Measurements from ENCODE around the gene SHISA5.
A peak's percentile ranks its signal among the peaks of the same experiment; 100 is the strongest.

The SHISA5 gene

DNA sequence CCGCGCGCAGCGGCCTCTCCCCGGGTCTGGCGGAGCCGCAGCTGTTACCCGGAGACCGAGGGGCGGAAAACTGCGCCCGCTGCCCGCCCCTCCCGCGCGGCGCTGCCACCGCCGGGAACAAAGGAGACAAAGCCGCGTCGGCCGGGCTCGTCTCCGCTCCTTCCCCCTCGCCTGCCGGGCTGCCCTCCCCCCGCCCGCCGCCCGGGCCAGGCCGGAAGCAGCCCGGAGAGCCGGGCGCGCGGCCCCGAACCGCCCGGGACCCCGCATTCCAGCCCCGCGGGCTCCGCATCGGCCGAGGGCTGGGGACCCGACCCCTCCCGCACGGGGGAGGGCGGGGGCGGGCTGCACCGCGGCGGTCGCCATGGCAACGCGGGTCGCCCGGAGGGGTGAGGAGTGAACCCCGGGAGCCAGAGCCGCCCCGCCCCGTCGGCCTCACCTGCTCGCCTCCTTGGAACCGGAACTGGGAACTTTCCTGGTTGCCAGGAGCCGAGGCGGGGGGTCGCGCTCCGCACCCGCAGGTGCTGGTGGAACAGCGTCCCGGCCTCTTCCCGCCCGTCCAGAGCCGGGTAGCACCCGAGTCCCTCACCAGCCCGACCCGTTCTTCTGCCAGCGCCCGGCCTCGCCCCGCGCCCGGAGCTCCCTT, 74.5 kb downstream of the SHISA5 start:
- DNase-seq: peak; percentile 40

GRCh38 chr3:48428572-48429316, 75.2 kb downstream of the SHISA5 start:
- DNase-seq: peak; percentile 25

- no peak for DNase-seq
Measured at GRCh38 chr3:48428088-48428571, 75.8 kb downstream of the SHISA5 start.

DNA sequence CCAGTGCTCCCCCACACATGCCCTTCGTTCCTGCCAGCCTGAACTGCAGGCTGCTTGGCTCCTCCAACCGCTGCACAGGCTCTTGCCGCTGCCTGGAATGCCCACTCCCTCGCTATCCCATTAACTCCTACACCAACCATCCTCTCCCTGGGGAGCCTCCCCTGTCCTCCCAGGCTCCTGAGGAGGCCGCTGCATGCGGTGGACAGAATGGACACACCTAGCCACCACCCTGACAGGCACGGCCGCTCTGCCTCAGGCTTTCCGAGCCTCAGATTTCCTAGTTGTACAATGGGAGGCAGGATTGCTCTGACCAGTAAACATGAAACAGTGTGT, 76.4 kb downstream of the SHISA5 start:
- DNase-seq: no peak

DNA sequence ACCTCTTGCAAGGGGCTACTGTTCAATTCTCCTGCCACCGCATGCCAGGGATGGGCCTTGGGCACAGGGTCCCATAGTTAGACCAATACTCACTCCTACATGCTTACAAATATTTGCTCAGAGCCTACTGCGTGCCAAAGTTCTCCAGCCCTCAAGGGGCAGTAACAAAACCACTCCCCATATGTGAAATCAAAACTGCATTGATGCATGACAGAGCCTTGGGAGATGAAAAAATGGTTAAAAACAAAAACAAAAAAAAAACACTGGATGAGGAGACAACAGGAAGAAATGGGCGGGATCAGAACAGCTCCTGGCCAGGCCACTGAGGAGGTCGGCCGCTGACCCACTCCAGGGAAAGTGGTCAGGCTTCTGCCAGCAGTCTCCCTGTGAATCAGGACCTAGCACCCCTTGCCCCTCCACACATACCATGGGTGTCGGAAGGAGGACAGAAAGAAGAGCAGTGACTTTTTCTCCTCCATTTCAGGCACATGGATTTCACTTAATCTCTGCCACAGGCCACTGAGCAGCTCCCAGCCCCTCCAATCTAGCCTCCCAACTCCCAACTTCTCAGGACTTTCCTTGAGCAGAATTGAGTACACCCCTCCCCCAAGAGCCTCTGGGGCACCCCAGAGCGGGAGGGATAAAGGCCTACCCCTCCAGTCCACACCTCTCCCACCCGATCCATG, 76.9 kb downstream of the SHISA5 start:
- no peak for DNase-seq

DNA sequence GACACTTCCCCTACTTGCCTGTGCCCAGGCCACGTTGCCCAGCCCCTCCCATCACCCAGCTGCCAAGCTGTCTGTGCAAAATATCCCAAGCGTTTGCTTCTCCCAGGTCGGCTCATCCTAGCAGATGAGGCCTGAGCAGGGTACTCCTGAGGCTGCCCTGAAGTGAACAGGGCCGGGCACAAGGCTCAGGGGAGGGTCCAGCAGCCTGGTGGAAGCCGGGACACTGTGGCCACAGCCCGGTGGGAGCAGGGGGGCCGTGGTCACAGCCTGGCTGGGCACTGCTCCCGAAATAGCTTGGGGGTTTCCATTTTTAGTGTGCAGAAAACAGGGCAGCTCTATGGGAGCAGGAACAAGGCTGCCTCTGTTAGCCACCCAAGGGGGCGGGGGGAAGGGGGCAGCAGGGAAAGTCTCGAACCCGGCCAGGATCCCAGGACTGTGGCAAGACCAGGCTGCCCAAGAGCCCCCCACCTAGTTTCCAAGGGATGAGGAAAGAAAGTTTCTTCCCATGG, 77.5 kb downstream of the SHISA5 start:
- no peak for DNase-seq

- no peak for DNase-seq
Measured at GRCh38 chr3:48425281-48425812, 78.6 kb downstream of the SHISA5 start.

DNA sequence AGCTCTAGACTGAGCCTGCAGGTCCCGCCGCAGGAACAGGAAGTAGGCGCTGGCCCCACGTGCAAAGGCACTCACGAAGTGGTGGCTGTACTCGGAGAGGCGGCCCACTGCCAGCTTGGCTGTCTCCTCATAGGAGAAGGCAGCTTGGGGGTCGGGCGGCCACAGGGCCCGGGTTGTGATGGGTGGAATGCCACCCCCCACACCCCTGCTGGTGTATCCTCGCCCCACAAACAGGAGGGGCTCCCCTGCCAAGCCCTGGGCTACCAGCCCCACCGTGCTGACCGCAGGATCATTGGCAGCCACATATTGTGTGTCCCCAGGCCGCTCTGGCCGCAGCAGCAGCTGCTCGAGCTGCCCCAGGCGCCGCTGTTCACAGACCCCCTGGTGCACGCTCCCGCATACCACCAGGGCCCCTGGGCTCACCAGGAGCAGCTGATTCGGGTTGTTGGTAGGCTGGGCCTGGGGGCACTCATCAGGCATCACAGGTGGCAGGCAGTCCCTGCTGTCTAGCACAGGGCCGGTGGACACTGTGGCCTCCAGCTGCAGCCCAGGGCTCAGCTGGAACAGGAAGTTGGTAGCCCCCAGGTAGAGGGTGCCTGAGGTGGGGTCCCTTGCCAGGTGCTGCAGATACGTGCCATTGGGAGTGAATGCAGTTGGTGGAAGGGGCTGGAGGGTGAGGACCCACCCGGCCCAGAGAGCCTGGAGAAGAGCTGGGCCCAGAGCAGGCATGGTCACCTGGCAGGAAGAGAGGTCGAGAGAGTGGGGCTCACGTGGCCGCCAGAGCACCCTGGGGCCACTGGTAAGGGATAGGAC, 79.9 kb downstream of the SHISA5 start:
- no peak for DNase-seq

DNA sequence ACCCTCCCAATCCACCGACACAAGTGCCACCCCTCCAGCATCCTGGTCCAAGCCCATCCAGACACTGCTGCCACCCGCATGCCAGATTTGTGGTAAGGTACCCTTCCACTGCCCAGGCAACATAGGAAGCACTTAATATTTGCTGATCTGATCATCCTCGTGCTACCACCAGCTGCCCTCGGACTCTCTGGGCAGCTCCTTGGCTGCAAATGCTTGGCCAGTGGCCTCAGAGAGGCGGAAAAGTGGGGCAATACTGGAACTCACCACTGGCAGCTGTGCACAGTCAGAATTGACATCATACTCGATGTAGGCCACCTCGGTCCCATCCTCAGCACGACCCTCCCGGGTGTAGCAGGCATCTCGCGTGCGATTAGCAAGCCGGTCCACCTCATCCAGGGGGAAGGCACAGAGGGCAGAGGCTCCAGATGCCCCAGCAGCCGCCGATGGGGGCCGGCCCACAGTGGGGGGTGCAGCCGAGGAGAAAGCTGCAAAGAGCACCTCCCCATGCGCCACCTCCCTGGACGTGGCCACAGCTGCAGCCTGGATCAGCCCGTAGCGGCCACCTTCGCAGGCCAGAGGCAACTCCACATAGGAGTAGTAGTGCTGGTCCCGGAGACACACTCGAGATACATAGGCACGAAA, 80.6 kb downstream of the SHISA5 start:
- no peak for DNase-seq

- no peak for DNase-seq
Measured at GRCh38 chr3:48422681-48423080, 81.3 kb downstream of the SHISA5 start.

DNA sequence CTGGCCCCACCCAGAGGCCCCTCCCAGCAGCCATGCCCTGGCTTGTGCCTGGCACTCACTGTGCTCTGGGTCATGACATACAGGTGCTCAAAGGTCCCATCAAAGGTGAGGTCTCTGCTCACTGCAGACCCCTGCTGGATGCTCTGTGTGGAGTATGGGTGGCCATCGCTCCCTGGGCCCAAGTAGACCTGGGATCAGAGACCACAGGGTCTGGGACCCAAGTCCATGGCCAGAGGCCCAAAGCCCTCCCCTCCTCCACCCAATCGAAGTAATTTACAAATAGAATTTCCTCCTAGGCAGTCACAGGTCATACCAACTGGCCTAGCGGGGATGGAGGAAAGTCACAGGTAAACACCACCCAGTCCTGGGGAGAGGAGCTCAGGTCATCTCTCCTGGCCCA, 81.7 kb downstream of the SHISA5 start:
- DNase-seq: no peak

DNA sequence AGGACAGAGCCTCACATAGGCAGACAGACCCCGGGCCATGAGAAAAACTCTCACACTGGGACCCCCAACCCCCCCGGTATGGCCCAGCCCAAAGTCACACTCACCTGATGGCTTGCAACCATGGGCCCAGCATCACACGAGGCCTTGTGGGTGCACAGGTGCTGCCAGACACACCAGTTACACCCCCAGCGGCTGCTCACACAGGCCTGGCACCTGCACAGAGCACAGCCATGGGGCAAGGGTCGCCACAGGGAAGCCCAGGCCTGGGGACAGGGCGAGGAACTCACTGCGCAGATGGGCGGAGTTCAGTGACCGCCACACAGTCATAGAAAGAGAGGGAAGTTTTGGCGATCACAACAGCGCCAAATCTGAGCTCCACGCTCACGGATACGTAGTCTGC, 83.4 kb downstream of the SHISA5 start:
- no peak for DNase-seq

DNA sequence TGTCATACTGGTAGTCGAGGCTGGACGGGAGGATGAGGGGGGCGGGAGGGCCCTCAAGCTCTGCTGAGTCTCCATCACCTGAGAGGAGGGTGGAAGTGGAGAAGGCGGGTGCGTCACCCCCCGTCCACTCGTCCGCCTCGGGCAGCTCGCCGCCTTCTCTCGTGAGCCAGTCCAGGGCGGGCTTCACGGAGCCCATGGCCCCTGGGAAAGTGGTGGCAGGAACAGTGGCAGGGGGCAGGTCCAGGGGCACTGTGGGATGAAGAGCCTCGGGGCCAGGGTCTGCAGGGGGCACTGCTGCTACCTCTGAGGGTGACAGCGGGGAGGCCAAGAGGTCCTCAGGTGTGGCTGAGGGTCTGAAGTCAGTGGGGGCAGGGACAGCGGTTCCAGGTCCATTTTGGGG, 84.4 kb downstream of the SHISA5 start:
- no peak for DNase-seq

- no peak for DNase-seq
Measured at GRCh38 chr3:48419149-48419548, 84.8 kb downstream of the SHISA5 start.

GRCh38 chr3:48418651-48419050, 85.3 kb downstream of the SHISA5 start:
- no peak for DNase-seq

- no peak for DNase-seq
Measured at GRCh38 chr3:48418140-48418539, 85.8 kb downstream of the SHISA5 start.
